ENCODE results near the gene ATP9B. TPM values are rescaled to one million over a fixed set of nuclear protein-coding genes. Genes with fewer than 3 reads are reported as not detected.

ATP9B gene
- total RNA-seq, 1 experiment from 2014 or later: 17.8 TPM

- no peak overlapping the region for H3K27ac ChIP-seq (ENCODE audit: low read depth, low read length)
- peaks cover 0 to 5% of the 10 kb centered on the region in 2 experiments; a peak in 1 of 4 replicates for H3K4me1 ChIP-seq (ENCODE audit: control insufficient read depth in 1 of 2, insufficient read depth in 2 of 2, low read length in 2 of 2)
- H3K9me3 ChIP-seq (ENCODE audit: control insufficient read depth in 1 of 2, insufficient read depth in 1 of 2, low read depth in 1 of 2, low read length in 2 of 2): no peaks in the 10 kb centered on the region
- H3K27me3 ChIP-seq (ENCODE audit: insufficient read depth, low read length): no peaks in the 10 kb centered on the region
- no peaks in the 10 kb centered on the region for H3K9me2 ChIP-seq (ENCODE audit: insufficient read depth)
- H3K79me2 ChIP-seq (ENCODE audit: insufficient read depth, low read length): no peaks in the 10 kb centered on the region
- BruUV-seq (replicated peaks): no TSS peak
- no peaks in the 10 kb centered on the region; a peak in 1 of 4 replicates for H3K36me3 ChIP-seq (ENCODE audit: control insufficient read depth in 1 of 2, insufficient read depth in 2 of 2, low read length in 2 of 2)
- ATAC-seq (no peak), DNase-seq (ENCODE audit: low read depth, low spot score) (no peak)
- intact Hi-C loops (cut with micrococcal nuclease): loop anchor here (1.0 kb wide), 1 partner anchor 146 kb away; no protein-coding TSS in a partner anchor
- ChIA-PET RAD21 (ENCODE audit: low non-redundant PET in 1 of 2, low total read pairs in 2 of 2, uncharacterized antibody in 2 of 2, unreplicated experiment in 2 of 2) (no interaction called here), CTCF (interaction anchor here (1.1 to 1.3 kb wide), 2 partner anchors 261 to 263 kb away, joined by 3 to 4 read pairs; no protein-coding TSS in a partner anchor), POLR2A (no interaction called here)
- H2AFZ ChIP-seq (ENCODE audit: low read depth, low read length, poor library complexity, severe bottlenecking): no peak overlapping the region
- TF ChIP-seq JUND (IDR thresholded peaks at IDR 0.05) (no peak), POLR2AphosphoS5 (IDR thresholded peaks at IDR 0.05; ENCODE audit: low read depth, low read length) (no peak), SRF (IDR thresholded peaks at IDR 0.05; ENCODE audit: low read depth) (no peak), ZNF274 (IDR thresholded peaks at IDR 0.05; ENCODE audit: low read depth, low read length) (no peak), CEBPB (IDR thresholded peaks at IDR 0.05; ENCODE audit: low read depth) (no peak), EZH2 (IDR thresholded peaks at IDR 0.05) (no peak), FOSL1 (IDR thresholded peaks at IDR 0.05; ENCODE audit: low read depth) (no peak), TCF7L2 (IDR thresholded peaks at IDR 0.05; ENCODE audit: borderline replicate concordance, extremely low read depth, insufficient read depth, insufficient read length) (no peak), YY1 (IDR thresholded peaks at IDR 0.05; ENCODE audit: extremely low read depth, insufficient replicate concordance, low read depth, low read length) (no peak), CBX3 (IDR thresholded peaks at IDR 0.05; ENCODE audit: low read depth) (no peak), SP1 (IDR thresholded peaks at IDR 0.05; ENCODE audit: low read depth) (no peak), SIN3A (IDR thresholded peaks at IDR 0.05; ENCODE audit: low read depth) (no peak), ZFX (IDR thresholded peaks at IDR 0.05) (no peak)
- TF ChIP-seq, protein P1, sequence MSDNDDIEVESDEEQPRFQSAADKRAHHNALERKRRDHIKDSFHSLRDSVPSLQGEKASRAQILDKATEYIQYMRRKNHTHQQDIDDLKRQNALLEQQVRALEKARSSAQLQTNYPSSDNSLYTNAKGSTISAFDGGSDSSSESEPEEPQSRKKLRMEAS (IDR thresholded peaks at IDR 0.05): no peak
- TF ChIP-seq, protein P2, sequence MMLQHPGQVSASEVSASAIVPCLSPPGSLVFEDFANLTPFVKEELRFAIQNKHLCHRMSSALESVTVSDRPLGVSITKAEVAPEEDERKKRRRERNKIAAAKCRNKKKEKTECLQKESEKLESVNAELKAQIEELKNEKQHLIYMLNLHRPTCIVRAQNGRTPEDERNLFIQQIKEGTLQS (IDR thresholded peaks at IDR 0.05): no peak
- TF ChIP-seq, protein P3, sequence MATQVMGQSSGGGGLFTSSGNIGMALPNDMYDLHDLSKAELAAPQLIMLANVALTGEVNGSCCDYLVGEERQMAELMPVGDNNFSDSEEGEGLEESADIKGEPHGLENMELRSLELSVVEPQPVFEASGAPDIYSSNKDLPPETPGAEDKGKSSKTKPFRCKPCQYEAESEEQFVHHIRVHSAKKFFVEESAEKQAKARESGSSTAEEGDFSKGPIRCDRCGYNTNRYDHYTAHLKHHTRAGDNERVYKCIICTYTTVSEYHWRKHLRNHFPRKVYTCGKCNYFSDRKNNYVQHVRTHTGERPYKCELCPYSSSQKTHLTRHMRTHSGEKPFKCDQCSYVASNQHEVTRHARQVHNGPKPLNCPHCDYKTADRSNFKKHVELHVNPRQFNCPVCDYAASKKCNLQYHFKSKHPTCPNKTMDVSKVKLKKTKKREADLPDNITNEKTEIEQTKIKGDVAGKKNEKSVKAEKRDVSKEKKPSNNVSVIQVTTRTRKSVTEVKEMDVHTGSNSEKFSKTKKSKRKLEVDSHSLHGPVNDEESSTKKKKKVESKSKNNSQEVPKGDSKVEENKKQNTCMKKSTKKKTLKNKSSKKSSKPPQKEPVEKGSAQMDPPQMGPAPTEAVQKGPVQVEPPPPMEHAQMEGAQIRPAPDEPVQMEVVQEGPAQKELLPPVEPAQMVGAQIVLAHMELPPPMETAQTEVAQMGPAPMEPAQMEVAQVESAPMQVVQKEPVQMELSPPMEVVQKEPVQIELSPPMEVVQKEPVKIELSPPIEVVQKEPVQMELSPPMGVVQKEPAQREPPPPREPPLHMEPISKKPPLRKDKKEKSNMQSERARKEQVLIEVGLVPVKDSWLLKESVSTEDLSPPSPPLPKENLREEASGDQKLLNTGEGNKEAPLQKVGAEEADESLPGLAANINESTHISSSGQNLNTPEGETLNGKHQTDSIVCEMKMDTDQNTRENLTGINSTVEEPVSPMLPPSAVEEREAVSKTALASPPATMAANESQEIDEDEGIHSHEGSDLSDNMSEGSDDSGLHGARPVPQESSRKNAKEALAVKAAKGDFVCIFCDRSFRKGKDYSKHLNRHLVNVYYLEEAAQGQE (IDR thresholded peaks at IDR 0.05; ENCODE audit: low read depth): no peak
- TF ChIP-seq, protein P4, sequence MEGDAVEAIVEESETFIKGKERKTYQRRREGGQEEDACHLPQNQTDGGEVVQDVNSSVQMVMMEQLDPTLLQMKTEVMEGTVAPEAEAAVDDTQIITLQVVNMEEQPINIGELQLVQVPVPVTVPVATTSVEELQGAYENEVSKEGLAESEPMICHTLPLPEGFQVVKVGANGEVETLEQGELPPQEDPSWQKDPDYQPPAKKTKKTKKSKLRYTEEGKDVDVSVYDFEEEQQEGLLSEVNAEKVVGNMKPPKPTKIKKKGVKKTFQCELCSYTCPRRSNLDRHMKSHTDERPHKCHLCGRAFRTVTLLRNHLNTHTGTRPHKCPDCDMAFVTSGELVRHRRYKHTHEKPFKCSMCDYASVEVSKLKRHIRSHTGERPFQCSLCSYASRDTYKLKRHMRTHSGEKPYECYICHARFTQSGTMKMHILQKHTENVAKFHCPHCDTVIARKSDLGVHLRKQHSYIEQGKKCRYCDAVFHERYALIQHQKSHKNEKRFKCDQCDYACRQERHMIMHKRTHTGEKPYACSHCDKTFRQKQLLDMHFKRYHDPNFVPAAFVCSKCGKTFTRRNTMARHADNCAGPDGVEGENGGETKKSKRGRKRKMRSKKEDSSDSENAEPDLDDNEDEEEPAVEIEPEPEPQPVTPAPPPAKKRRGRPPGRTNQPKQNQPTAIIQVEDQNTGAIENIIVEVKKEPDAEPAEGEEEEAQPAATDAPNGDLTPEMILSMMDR (IDR thresholded peaks at IDR 0.05 in 2 of 3, conservative IDR thresholded peaks at IDR 0.05 in 1 of 3; ENCODE audit: borderline replicate concordance in 1 of 3, insufficient read depth in 1 of 3, low read depth in 2 of 3, low read length in 2 of 3): no peak
- TF ChIP-seq, protein P5, sequence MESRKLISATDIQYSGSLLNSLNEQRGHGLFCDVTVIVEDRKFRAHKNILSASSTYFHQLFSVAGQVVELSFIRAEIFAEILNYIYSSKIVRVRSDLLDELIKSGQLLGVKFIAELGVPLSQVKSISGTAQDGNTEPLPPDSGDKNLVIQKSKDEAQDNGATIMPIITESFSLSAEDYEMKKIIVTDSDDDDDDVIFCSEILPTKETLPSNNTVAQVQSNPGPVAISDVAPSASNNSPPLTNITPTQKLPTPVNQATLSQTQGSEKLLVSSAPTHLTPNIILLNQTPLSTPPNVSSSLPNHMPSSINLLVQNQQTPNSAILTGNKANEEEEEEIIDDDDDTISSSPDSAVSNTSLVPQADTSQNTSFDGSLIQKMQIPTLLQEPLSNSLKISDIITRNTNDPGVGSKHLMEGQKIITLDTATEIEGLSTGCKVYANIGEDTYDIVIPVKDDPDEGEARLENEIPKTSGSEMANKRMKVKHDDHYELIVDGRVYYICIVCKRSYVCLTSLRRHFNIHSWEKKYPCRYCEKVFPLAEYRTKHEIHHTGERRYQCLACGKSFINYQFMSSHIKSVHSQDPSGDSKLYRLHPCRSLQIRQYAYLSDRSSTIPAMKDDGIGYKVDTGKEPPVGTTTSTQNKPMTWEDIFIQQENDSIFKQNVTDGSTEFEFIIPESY (IDR thresholded peaks at IDR 0.05; ENCODE audit: extremely low read depth, insufficient replicate concordance, low read length): no peak
- no peaks in the 10 kb centered on the region for H4K20me1 ChIP-seq (ENCODE audit: insufficient read depth)
- no peak overlapping the region for H3K4me2 ChIP-seq (ENCODE audit: low read length)
- no peak overlapping the region for H3K9ac ChIP-seq (ENCODE audit: low read length)
- no peak overlapping the region for H3K4me3 ChIP-seq (replicated peaks in 1 of 2; ENCODE audit: low read depth in 1 of 2, low read length in 2 of 2)
Measured at GRCh38 chr18:79381811-79382311, 312.7 kb downstream of the ATP9B start.

All from HCT116 (cell line).